HG03378 (cell line): Measurements from ENCODE around the gene DGKZ.
"Not testable (repeated sequence)": the region's sequence is repeated elsewhere in the genome, so short reads cannot be mapped to it uniquely, and the experiment has no call there.

Source experiments
- ATAC-seq: cut with Tn5 transposase; IDR thresholded peaks from one replicate; pipeline ENCODE4 v1.9.1; 2021; ENCODE audit warnings: mild to moderate bottlenecking, moderate library complexity; ENCODE audit not compliant: unreplicated experiment

DGKZ gene

GRCh38 chr11:46364791-46365190 is 17.5 kb downstream of the DGKZ start:
- ATAC-seq, result no peak

- ATAC-seq, result no peak
Observed at GRCh38 chr11:46366260-46366659, 19.0 kb downstream of the DGKZ start.

- ATAC-seq, result no peak
Observed at GRCh38 chr11:46366661-46367161, 19.4 kb downstream of the DGKZ start.

- peak; percentile 68 for ATAC-seq
Observed at GRCh38 chr11:46367244-46367915, 20.1 kb downstream of the DGKZ start.

GRCh38 chr11:46367916-46368267 is 20.6 kb downstream of the DGKZ start:
- ATAC-seq, result no peak

GRCh38 chr11:46369458-46370152 is 22.3 kb downstream of the DGKZ start:
- no peak for ATAC-seq

GRCh38 chr11:46370253-46370652 is 23.0 kb downstream of the DGKZ start:
- ATAC-seq, result no peak

- not testable (repeated sequence) for ATAC-seq
Observed at GRCh38 chr11:46371262-46371661, 24.0 kb downstream of the DGKZ start.

GRCh38 chr11:46372086-46372485 is 24.8 kb downstream of the DGKZ start:
- no peak for ATAC-seq

- ATAC-seq, result not testable (repeated sequence)
Observed at GRCh38 chr11:46372501-46372900, 25.2 kb downstream of the DGKZ start.

GRCh38 chr11:46373787-46374740 is 26.8 kb downstream of the DGKZ start:
- no peak for ATAC-seq

GRCh38 chr11:46374815-46375214 is 27.6 kb downstream of the DGKZ start:
- ATAC-seq, result no peak

- no peak for ATAC-seq
Observed at GRCh38 chr11:46375392-46376101, 28.3 kb downstream of the DGKZ start.

GRCh38 chr11:46376258-46377050 is 29.2 kb downstream of the DGKZ start:
- ATAC-seq, result no peak

- no peak for ATAC-seq
Observed at GRCh38 chr11:46377290-46377689, 30.0 kb downstream of the DGKZ start.

- ATAC-seq, result no peak
Observed at GRCh38 chr11:46377831-46378230, 30.6 kb downstream of the DGKZ start.

- ATAC-seq, result no peak
Observed at GRCh38 chr11:46378296-46378695, 31.0 kb downstream of the DGKZ start.

GRCh38 chr11:46378811-46379481 is 31.7 kb downstream of the DGKZ start:
- ATAC-seq, result no peak
